H1 (cell line): ENCODE data around the gene PKP1. TPM values are rescaled to one million over a fixed set of nuclear protein-coding genes. Genes with fewer than 3 reads are reported as not detected.
A peak's percentile ranks its signal among the peaks of the same experiment; 100 is the strongest.

Experiments
- CHD1 ChIP-seq: IDR thresholded peaks from 2 replicates; pipeline ENCODE4 v1.6.1; 2012; ENCODE audit warnings: low read depth, low read length, improper control_type of control experiment
- EP300 ChIP-seq, 2 experiments: IDR thresholded peaks; 1 replicate in 1 of 2; 2 replicates in 1 of 2; pipeline ENCODE4 v1.6.1; 2011 to 2012; ENCODE audit warnings: low read depth in 2 of 2, low read length in 2 of 2, mild to moderate bottlenecking in 2 of 2, borderline replicate concordance in 1 of 2, inconsistent platforms in 1 of 2, moderate library complexity in 1 of 2
- HDAC6 ChIP-seq: IDR thresholded peaks from one replicate; pipeline ENCODE4 v1.7.1; 2012; ENCODE audit warnings: low read depth, mild to moderate bottlenecking, inconsistent platforms, low read length, moderate library complexity
- RAD21 ChIP-seq, 2 experiments: IDR thresholded peaks in 1 of 2; conservative IDR thresholded peaks in 1 of 2; 2 replicates each; pipeline ENCODE4 v1.6.1; 2011; ENCODE audit warnings: low read depth in 2 of 2, low read length in 2 of 2, improper control_type of control experiment in 1 of 2, inconsistent platforms in 1 of 2, mild to moderate bottlenecking in 1 of 2, moderate library complexity in 1 of 2
- SIRT6 ChIP-seq: IDR thresholded peaks from one replicate; pipeline ENCODE4 v1.7.1; 2012; ENCODE audit warnings: low read length, inconsistent platforms
- SRF ChIP-seq: IDR thresholded peaks from 2 replicates; pipeline ENCODE4 v1.6.1; 2011; ENCODE audit warnings: mild to moderate bottlenecking, low read depth, low read length, moderate library complexity
- YY1 ChIP-seq: IDR thresholded peaks from 2 replicates; pipeline ENCODE4 v1.6.1; 2011; ENCODE audit warnings: low read depth, mild to moderate bottlenecking, low read length
- polyA plus RNA-seq, 7 experiments: library from polyadenylated mRNA; depleted of rRNA in 3 of 7; stranded (reverse) in 5 of 7; unstranded in 2 of 7; fragments of >200 nt in 5 of 7; fragments of 200-250 nt in 2 of 7; gene quantifications; 1 replicate in 5 of 7; 2 replicates in 1 of 7; 4 replicates in 1 of 7; pipeline versions ENCODE4 v1.2.1 to v1.2.3, GENCODE V29; 2011 to 2013; ENCODE audit warnings: missing spikeins in 2 of 7, mixed read lengths in 2 of 7
- total RNA-seq: library from RNA; stranded (reverse); fragmentation: NEBNext Ultra II Directional; extraction: Animal tissue kit (Norgen Biotek cat#: 25700); gene quantifications from 2 replicates; pipeline ENCODE4 v1.2.1, GENCODE V29; 2021

PKP1 gene
- total and polyA plus RNA-seq, 2 of the 8 experiments (the other 6 are each of a cell fraction or from before 2014, with no cell fraction given), result 0.21 to 0.95 TPM

GRCh38 chr1:201375169-201375568, 91.9 kb downstream of the PKP1 start (continued):
- peak in 1 of 2 experiments; percentile 25; a peak in 1 of 4 replicates for TF ChIP-seq RAD21 (IDR thresholded peaks at IDR 0.05 in 1 of 2, conservative IDR thresholded peaks at IDR 0.05 in 1 of 2; ENCODE audit: low read depth in 2 of 2, low read length in 2 of 2)
- no peak for TF ChIP-seq SRF
- no peak for TF ChIP-seq SIRT6
- no peak for TF ChIP-seq HDAC6
- TF ChIP-seq CHD1, result no peak
- peak; percentile 62 for TF ChIP-seq YY1
- TF ChIP-seq EP300 (IDR thresholded peaks at IDR 0.05; ENCODE audit: borderline replicate concordance in 1 of 2, low read depth in 2 of 2, low read length in 2 of 2), result no peak
